ENCODE measurements around the gene SH3TC1.

The SH3TC1 gene

GRCh38 chr4:8180310-8181093 lies 18.6 kb upstream of the SH3TC1 start:
- Histone ChIP-seq H3K4me3 (ENCODE audit: low read length) (no peak overlapping the region), H3K27me3 (ENCODE audit: low read depth, low read length) (0 out of 2 replicates have a peak, but pooled peaks cover 4% of the 10 kb centered on the region), H4K20me1 (ENCODE audit: insufficient read depth, low read length) (no peaks in the 10 kb centered on the region), H3K27ac (ENCODE audit: low read length) (no peak overlapping the region), H3K79me2 (ENCODE audit: low read length) (no peaks in the 10 kb centered on the region), H3K4me1 (ENCODE audit: low read length) (peaks cover 3% of the 10 kb centered on the region; the same call in 1 of the 2 replicates), H3K36me3 (replicated peaks; ENCODE audit: low read depth, low read length) (no peaks in the 10 kb centered on the region), H3K9me3 (ENCODE audit: insufficient read depth, low read length) (no peaks in the 10 kb centered on the region), H3K9ac (ENCODE audit: low read length) (no peak overlapping the region), H2AFZ (ENCODE audit: low read depth, low read length) (no peak overlapping the region), H3K4me2 (ENCODE audit: low read length) (no peak overlapping the region)
- TF ChIP-seq CTCF (IDR thresholded peaks at IDR 0.05; ENCODE audit: low read depth, low read length) (no peak), EZH2phosphoT487 (IDR thresholded peaks at IDR 0.05; ENCODE audit: low read depth) (no peak)

- H3K79me2 ChIP-seq (ENCODE audit: low read length), result no peaks in the 10 kb centered on the region
- H3K9ac ChIP-seq (ENCODE audit: low read length), result no peak overlapping the region
- no peak for TF ChIP-seq CTCF (IDR thresholded peaks at IDR 0.05; ENCODE audit: low read depth, low read length)
- no peak overlapping the region for H3K4me3 ChIP-seq (ENCODE audit: low read length)
- H3K9me3 ChIP-seq (ENCODE audit: insufficient read depth, low read length), result no peaks in the 10 kb centered on the region
- no peak overlapping the region for H3K27ac ChIP-seq (ENCODE audit: low read length)
- H3K4me2 ChIP-seq (ENCODE audit: low read length), result no peak overlapping the region
- no peaks in the 10 kb centered on the region for H3K36me3 ChIP-seq (replicated peaks; ENCODE audit: low read depth, low read length)
- H3K27me3 ChIP-seq (ENCODE audit: low read depth, low read length), result no peaks in the 10 kb centered on the region
- H3K4me1 ChIP-seq (ENCODE audit: low read length), result peaks cover 3% of the 10 kb centered on the region; the same call in 1 of the 2 replicates
- no peak overlapping the region for H2AFZ ChIP-seq (ENCODE audit: low read depth, low read length)
- H4K20me1 ChIP-seq (ENCODE audit: insufficient read depth, low read length), result no peaks in the 10 kb centered on the region
Observed at GRCh38 chr4:8181119-8181518, 18.0 kb upstream of the SH3TC1 start.

GRCh38 chr4:8181844-8182243 lies 17.2 kb upstream of the SH3TC1 start:
- H3K4me2 ChIP-seq (ENCODE audit: low read length), result no peak overlapping the region
- H3K27ac ChIP-seq (ENCODE audit: low read length), result no peak overlapping the region
- H3K9ac ChIP-seq (ENCODE audit: low read length), result no peak overlapping the region
- H4K20me1 ChIP-seq (ENCODE audit: insufficient read depth, low read length), result no peaks in the 10 kb centered on the region
- no peak overlapping the region for H2AFZ ChIP-seq (ENCODE audit: low read depth, low read length)
- TF ChIP-seq CTCF (IDR thresholded peaks at IDR 0.05; ENCODE audit: low read depth, low read length) (no peak), EZH2phosphoT487 (IDR thresholded peaks at IDR 0.05; ENCODE audit: low read depth) (no peak)
- no peaks in the 10 kb centered on the region for H3K9me3 ChIP-seq (ENCODE audit: insufficient read depth, low read length)
- H3K4me3 ChIP-seq (ENCODE audit: low read length), result no peak overlapping the region
- H3K27me3 ChIP-seq (ENCODE audit: low read depth, low read length), result peaks cover 1% of the 10 kb centered on the region
- H3K36me3 ChIP-seq (replicated peaks; ENCODE audit: low read depth, low read length), result no peaks in the 10 kb centered on the region
- peaks cover 3% of the 10 kb centered on the region; the same call in 1 of the 2 replicates for H3K4me1 ChIP-seq (ENCODE audit: low read length)
- no peaks in the 10 kb centered on the region for H3K79me2 ChIP-seq (ENCODE audit: low read length)

GRCh38 chr4:8182294-8182693 lies 16.8 kb upstream of the SH3TC1 start:
- H3K27ac ChIP-seq (ENCODE audit: low read length), result no peak overlapping the region
- H3K79me2 ChIP-seq (ENCODE audit: low read length), result no peaks in the 10 kb centered on the region
- no peaks in the 10 kb centered on the region for H3K9me3 ChIP-seq (ENCODE audit: insufficient read depth, low read length)
- no peak overlapping the region for H3K9ac ChIP-seq (ENCODE audit: low read length)
- no peak overlapping the region for H3K4me3 ChIP-seq (ENCODE audit: low read length)
- H4K20me1 ChIP-seq (ENCODE audit: insufficient read depth, low read length), result no peaks in the 10 kb centered on the region
- H2AFZ ChIP-seq (ENCODE audit: low read depth, low read length), result no peak overlapping the region
- H3K36me3 ChIP-seq (replicated peaks; ENCODE audit: low read depth, low read length), result no peaks in the 10 kb centered on the region
- no peaks in the 10 kb centered on the region for H3K4me1 ChIP-seq (ENCODE audit: low read length)
- TF ChIP-seq CTCF (IDR thresholded peaks at IDR 0.05; ENCODE audit: low read depth, low read length), result no peak
- no peak overlapping the region for H3K4me2 ChIP-seq (ENCODE audit: low read length)
- H3K27me3 ChIP-seq (ENCODE audit: low read depth, low read length), result peaks cover 5% of the 10 kb centered on the region
